Tongue (tissue), 2 donors: ENCODE measurements around the gene CEMIP. TPM values are rescaled to one million over a fixed set of nuclear protein-coding genes. Genes with fewer than 3 reads are reported as not detected.
"Not testable (repeated sequence)": the region's sequence is repeated elsewhere in the genome, so short reads cannot be mapped to it uniquely, and the experiment has no call there.

ENCODE experiments used
- DNase-seq: peaks from one replicate; pipeline ENCODE4 v3.0.0-alpha.2; 2015
- total RNA-seq: library from RNA; depleted of rRNA; stranded (reverse); fragments of >200 nt; gene quantifications from one replicate; pipeline ENCODE4 v1.2.3, GENCODE V29; 2014

Gene CEMIP
- total RNA-seq, 1 donor from 2014 or later: 0.82 TPM

GRCh38 chr15:80953953-80954778, 175.0 kb downstream of the CEMIP start:
- DNase-seq: no peak

GRCh38 chr15:80955571-80956452, 176.6 kb downstream of the CEMIP start:
- not testable (repeated sequence) for DNase-seq

GRCh38 chr15:80957556-80957955, 178.4 kb downstream of the CEMIP start:
- DNase-seq: no peak

GRCh38 chr15:80957976-80958375, 178.8 kb downstream of the CEMIP start:
- no peak for DNase-seq

- no peak for DNase-seq
These were observed 179.8 kb downstream of the CEMIP start for GRCh38 chr15:80958818-80959495.

GRCh38 chr15:80965454-80965853, 186.3 kb downstream of the CEMIP start:
- not testable (repeated sequence) for DNase-seq

GRCh38 chr15:80966431-80967197, 187.4 kb downstream of the CEMIP start:
- DNase-seq: no peak

- peak; percentile 72 for DNase-seq
These were observed 188.3 kb downstream of the CEMIP start for GRCh38 chr15:80967451-80967850.

- DNase-seq: no peak
These were observed 188.9 kb downstream of the CEMIP start for GRCh38 chr15:80967991-80968510.

- no peak for DNase-seq
These were observed 190.1 kb downstream of the CEMIP start for GRCh38 chr15:80969316-80969715.

GRCh38 chr15:80970018-80970657, 191.0 kb downstream of the CEMIP start:
- peak; percentile 90 for DNase-seq

GRCh38 chr15:80970658-80971057, 191.5 kb downstream of the CEMIP start:
- DNase-seq: no peak

- DNase-seq: no peak
These were observed 192.0 kb downstream of the CEMIP start for GRCh38 chr15:80971143-80971542.

- DNase-seq: no peak
These were observed 193.1 kb downstream of the CEMIP start for GRCh38 chr15:80972276-80972675.

GRCh38 chr15:80974914-80975313, 195.7 kb downstream of the CEMIP start:
- DNase-seq: no peak

GRCh38 chr15:80976851-80977250, 197.7 kb downstream of the CEMIP start:
- no peak for DNase-seq

GRCh38 chr15:80977627-80978036, 198.5 kb downstream of the CEMIP start:
- DNase-seq: peak; percentile 81

- no peak for DNase-seq
These were observed 199.6 kb downstream of the CEMIP start for GRCh38 chr15:80978685-80979329.

GRCh38 chr15:80979538-80980200, 200.5 kb downstream of the CEMIP start:
- DNase-seq: no peak

- no peak for DNase-seq
These were observed 203.0 kb downstream of the CEMIP start for GRCh38 chr15:80982205-80982604.
